Measurements from ENCODE around the gene EGFR.

EGFR gene

GRCh38 chr7:55101359-55101758, 82.5 kb downstream of the EGFR start:
- no peak for DNase-seq (ENCODE audit: low read depth in 2 of 2)

- no peak for DNase-seq (ENCODE audit: low read depth in 2 of 2)
Measured at GRCh38 chr7:55104123-55104522, 85.3 kb downstream of the EGFR start.

DNA sequence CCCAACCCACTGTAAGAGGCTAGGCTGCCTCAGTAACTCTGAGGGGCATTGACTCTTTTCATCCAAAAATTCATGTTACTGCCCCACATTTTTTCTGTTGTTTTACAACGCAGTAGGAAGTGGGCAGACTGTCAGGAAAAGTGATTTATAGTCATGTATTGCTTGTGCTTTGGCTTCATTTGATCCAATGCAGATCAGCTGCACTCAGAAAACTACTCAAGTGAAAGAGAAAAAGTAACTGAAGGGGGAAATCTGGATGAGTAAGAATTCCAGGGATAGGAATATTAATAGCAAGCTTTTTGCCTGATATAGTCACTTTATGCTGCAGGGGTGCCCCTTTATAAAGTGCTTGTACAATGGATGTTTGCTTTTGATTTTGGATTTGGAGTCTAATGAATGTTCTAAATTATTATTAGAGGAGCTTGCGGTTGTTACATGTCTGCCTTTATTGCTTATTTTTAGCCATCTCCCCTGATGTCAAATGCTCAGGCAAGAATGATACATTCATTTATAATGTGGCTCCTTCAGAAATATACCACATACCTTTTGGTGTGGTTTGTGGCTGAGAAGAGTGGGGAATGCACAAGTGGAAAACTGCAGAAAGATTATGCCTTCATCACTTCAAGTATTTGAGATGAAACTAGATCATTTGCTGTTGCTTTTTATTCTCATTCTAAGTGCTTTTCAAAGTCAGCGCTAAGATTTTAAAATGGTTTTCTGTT, 86.1 kb downstream of the EGFR start:
- DNase-seq (ENCODE audit: low read depth in 2 of 2) = peak in 1 of 2 experiments; percentile 63

DNA sequence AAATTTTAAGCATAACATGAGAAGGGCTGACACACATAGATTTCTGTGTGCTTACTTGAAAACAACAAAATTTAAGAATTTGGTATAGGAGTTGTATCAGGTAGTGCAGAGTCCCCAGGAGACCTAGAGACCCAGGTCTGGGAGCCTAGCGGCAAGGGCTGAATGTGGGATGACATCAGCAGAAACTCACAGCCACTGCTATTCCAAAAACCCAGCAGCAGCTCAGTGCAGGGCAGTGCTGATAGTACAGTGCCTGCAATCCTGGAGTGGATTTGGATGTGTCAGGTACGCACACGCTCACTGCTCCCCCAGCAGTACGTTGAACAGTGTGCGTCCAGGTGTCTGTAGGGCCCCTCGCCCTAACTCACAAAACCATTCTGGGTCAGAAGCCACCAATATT, 87.1 kb downstream of the EGFR start:
- DNase-seq (ENCODE audit: low read depth in 2 of 2) = no peak

GRCh38 chr7:55107946-55108345, 89.1 kb downstream of the EGFR start:
- no peak for DNase-seq (ENCODE audit: low read depth in 2 of 2)

- no peak for DNase-seq (ENCODE audit: low read depth in 2 of 2)
Measured at GRCh38 chr7:55108401-55108800, 89.6 kb downstream of the EGFR start.

GRCh38 chr7:55108818-55109217, 90.0 kb downstream of the EGFR start:
- DNase-seq (ENCODE audit: low read depth in 2 of 2) = no peak

DNA sequence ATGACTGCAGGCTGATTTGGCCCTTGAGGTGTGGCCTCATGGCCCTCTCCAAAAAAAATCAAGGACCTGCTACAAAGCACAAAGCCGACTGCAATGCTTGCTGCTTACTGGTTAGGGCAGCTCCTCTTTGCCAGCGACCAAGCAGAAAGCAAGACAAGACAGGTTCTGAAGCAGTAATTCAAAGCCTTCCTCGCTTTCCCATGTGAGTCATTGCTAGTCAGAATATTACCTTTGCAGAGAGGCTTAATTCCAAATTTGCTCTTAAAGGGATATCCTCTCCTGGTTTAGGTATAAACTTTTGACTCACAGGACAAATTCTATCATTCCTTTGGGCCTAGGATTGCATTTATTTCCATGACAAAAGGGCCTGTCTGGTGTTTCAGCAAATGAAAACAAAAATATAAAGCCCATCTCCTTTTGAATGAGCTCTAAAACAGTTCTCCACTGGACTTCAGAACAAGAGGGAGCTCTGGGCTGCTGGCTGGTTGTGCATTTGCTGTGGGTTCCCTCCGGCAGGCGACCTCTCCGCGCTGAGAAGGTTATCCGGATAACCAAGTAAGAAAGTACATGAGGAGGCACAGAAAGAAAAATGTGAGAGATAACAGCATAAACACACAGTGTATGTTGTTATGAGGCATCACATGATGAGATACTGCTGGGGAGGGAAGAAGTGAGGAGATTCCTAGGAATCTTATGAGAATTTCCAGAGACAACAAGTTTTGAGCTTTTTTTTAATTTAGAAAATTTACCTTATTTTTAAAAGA, 90.8 kb downstream of the EGFR start:
- DNase-seq (ENCODE audit: low read depth in 2 of 2) = no peak

DNA sequence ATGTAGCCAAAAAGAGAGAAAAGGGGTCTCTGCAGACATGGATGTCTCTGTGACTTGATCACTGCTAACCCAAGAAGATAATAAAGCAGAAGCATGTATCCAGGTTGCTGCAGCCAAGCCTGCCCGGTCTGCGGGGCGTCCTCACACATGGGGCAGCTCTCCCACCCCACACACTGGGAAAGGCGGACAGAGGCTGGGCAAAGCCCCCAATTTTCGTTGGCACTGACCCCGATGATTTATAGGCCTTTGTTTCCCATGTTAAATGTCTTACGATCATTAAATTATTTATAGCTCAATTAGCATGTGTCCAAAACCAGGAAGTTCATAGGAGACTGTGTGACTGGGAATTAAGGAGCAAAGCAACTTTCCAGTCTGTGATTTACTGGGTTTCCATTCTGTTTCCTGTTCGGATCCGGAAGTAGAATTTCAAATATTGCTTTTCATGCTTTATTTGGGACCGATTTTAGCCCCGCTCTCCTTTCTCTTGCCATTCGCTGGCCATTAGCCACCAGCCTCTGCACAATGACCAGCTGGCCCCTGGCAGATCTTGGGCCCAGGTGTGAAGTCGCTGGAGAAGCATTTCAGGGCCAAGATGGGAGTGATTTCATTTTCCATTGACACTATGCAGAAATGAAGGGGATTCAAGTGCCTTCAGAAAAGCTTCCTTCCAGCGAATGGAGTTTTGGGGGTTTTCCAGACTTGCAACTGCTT, 91.6 kb downstream of the EGFR start:
- no peak for DNase-seq (ENCODE audit: low read depth in 2 of 2)

DNA sequence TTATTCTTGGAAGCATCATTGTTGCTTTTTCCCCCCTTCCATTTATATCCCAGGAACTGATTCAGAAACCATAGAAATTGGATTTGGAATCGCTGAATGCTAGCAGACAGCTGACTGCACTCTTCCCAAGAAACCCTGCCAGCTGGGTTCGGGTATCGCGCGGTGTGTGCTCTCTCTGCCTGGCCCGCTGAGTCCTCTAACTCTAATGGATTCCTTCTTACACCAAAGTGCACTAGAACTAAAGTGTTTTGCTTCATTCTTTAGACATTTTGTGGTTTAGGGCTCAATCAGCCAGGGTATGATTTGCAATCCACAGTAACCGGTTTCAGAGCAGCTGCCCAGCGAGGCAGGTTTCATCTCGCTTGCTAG, 92.2 kb downstream of the EGFR start:
- DNase-seq (ENCODE audit: low read depth in 2 of 2) = peak in 1 of 2 experiments; percentile 77

- no peak for DNase-seq (ENCODE audit: low read depth in 2 of 2)
Measured at GRCh38 chr7:55112056-55112455, 93.2 kb downstream of the EGFR start.

DNA sequence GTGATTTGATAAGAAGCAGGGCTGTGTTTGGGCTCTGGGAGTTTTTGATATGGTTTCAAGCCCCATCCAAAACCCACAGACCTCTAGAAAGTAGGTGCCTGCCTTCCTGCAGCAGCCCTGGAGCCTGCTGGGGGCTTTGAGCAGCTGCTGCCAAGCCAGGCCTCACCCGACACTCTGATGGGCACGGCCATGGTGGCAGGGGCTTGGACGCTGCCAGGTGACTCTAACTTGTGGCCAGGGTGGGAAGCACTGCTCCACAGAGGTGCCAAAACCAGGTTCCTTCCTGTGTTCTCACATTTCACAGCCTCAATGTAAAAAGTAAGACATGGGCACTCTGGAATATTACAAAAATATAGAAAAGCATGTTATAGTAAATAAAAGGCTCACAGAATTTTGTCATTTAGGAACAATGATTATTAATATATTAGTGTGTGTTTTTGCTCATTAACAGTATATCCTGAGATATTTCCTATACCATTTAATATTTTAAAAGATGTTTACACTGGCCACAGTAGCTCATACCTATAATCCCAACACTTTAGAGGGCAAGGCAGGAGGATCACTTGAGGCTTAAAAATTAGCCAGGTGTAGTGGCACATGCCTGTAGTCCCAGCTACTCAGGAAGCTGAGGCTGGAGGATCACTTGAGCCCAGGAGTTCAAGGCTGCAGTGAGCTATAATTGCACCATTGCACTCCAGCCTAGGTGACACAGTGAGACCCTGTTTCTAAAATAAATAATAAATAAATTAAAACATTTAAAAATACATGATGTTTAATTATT, 95.1 kb downstream of the EGFR start:
- no peak for DNase-seq (ENCODE audit: low read depth in 2 of 2)

DNA sequence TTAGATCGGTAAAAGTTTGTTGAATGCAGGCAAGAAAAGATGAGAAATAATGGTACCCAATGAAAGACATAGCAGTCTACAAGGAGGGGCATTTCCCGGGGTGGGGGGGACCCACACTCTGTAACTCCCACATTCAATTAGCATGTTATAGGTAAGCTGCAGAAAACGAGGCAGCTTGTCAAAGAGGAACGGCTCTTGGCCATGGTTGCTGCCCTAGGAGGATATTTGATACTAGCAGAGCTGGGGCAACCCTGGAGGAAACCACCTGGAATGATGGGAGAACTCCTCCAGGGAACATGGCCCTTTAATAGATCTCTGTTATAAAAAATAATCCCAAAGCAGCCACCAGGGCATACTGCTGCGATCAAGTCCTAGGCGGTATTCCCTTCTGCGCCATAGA, 98.5 kb downstream of the EGFR start:
- DNase-seq (ENCODE audit: low read depth in 2 of 2) = no peak

- no peak for DNase-seq (ENCODE audit: low read depth in 2 of 2)
Measured at GRCh38 chr7:55118426-55118825, 99.6 kb downstream of the EGFR start.

DNA sequence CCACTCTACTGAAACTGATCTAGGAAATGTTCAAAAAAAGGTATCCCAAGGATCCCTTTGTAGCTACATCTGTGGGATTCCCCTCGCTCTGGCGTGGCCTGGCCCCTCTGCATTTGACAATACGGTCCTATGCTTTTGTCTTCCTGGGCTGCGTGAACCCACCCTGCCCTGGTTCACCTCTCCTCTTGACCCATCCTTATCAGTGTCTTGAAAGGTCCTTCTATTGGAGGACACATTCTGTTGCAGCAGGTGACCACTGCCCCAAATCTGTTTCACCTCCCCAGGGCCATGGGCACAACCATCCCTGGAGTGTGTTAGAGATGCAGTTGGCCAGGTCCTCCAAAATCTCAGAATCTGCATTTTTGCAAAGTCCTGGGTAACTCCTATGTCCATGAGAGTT, 100.8 kb downstream of the EGFR start:
- DNase-seq (ENCODE audit: low read depth in 2 of 2) = no peak

DNA sequence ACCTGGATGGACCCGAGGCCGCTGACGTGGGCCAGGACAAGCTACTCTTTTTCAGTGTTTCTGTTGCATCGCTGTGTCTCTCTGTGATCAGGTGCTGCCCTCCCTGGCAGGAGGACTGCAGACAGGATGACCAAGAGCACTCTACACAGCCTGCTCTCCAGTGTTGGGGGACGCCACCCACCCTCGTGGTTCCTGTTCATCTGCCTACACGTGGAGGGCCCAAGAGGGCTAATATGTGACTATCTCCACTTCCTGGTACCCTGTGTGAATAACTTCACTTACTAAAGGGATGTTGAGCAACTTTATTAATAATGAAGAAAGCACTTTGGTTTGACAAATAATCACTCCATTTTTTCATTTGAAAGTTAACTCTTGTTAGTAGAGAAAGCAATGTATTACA, 101.3 kb downstream of the EGFR start:
- no peak for DNase-seq (ENCODE audit: low read depth in 2 of 2)

- DNase-seq (ENCODE audit: low read depth in 2 of 2) = no peak
Measured at GRCh38 chr7:55120501-55121198, 101.8 kb downstream of the EGFR start.

DNA sequence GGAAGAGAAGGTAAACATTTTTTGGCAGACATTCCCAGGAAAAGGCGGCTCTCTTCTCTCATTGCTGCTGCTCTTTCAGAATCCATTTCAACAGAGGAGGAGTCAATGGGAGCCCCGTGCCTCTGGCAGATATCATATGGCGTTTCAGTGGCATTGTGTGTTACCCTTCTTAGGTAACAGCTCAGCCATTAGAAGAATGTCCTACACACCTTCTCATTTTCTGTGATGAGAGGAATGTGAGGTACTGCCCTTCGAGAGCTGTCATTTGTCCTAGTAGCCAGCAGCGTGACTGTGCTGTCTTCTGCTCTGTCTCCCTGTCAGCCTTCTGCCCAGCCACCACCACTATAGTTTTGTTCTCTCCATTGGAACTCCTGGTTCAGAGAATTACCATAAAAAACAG, 102.4 kb downstream of the EGFR start:
- no peak for DNase-seq (ENCODE audit: low read depth in 2 of 2)

- DNase-seq (ENCODE audit: low read depth in 2 of 2) = no peak
Measured at GRCh38 chr7:55122263-55122662, 103.4 kb downstream of the EGFR start.

- DNase-seq (ENCODE audit: low read depth in 2 of 2) = no peak
Measured at GRCh38 chr7:55124989-55125875, 106.4 kb downstream of the EGFR start.
